ENCODE data around the gene CSMD2.

CSMD2 gene

GRCh38 chr1:33753087-33753856 is 411.8 kb downstream of the CSMD2 start:
- no peak for DNase-seq (ENCODE audit: low read depth)
- no peak for TF ChIP-seq CTCF (IDR thresholded peaks at IDR 0.05; ENCODE audit: control insufficient read depth, insufficient read depth, low read depth, low read length, missing control alignments)
- H3K4me3 ChIP-seq (ENCODE audit: control insufficient read depth, low read depth, low read length) = no peak overlapping the region

GRCh38 chr1:33745942-33746341 is 419.1 kb downstream of the CSMD2 start:
- DNase-seq (ENCODE audit: low read depth) = no peak
- H3K4me3 ChIP-seq (ENCODE audit: control insufficient read depth, low read depth, low read length) = no peak overlapping the region
- no peak for TF ChIP-seq CTCF (IDR thresholded peaks at IDR 0.05; ENCODE audit: control insufficient read depth, insufficient read depth, low read depth, low read length, missing control alignments)

GRCh38 chr1:33743221-33743998 is 421.6 kb downstream of the CSMD2 start:
- DNase-seq (ENCODE audit: low read depth) = no peak
- H3K4me3 ChIP-seq (ENCODE audit: control insufficient read depth, low read depth, low read length) = no peak overlapping the region
- no peak for TF ChIP-seq CTCF (IDR thresholded peaks at IDR 0.05; ENCODE audit: control insufficient read depth, insufficient read depth, low read depth, low read length, missing control alignments)

- DNase-seq (ENCODE audit: low read depth) = no peak
- no peak overlapping the region for H3K4me3 ChIP-seq (ENCODE audit: control insufficient read depth, low read depth, low read length)
- TF ChIP-seq CTCF (IDR thresholded peaks at IDR 0.05; ENCODE audit: control insufficient read depth, insufficient read depth, low read depth, low read length, missing control alignments) = no peak
Measured at GRCh38 chr1:33742663-33743062, 422.4 kb downstream of the CSMD2 start.

GRCh38 chr1:33741749-33742148 is 423.3 kb downstream of the CSMD2 start:
- DNase-seq (ENCODE audit: low read depth) = no peak
- no peak overlapping the region for H3K4me3 ChIP-seq (ENCODE audit: control insufficient read depth, low read depth, low read length)
- no peak for TF ChIP-seq CTCF (IDR thresholded peaks at IDR 0.05; ENCODE audit: control insufficient read depth, insufficient read depth, low read depth, low read length, missing control alignments)

GRCh38 chr1:33740040-33740744 is 424.8 kb downstream of the CSMD2 start:
- H3K4me3 ChIP-seq (ENCODE audit: control insufficient read depth, low read depth, low read length) = no peak overlapping the region
- TF ChIP-seq CTCF (IDR thresholded peaks at IDR 0.05; ENCODE audit: control insufficient read depth, insufficient read depth, low read depth, low read length, missing control alignments) = no peak
- no peak for DNase-seq (ENCODE audit: low read depth)
